Activated CD4-positive, alpha-beta memory T cell treated with anti-CD3 and anti-CD28 coated beads for 36 hours (primary cell): ENCODE results near the gene ADARB2. TPM values are rescaled to one million over a fixed set of nuclear protein-coding genes. Genes with fewer than 3 reads are reported as not detected.
A peak's percentile ranks its signal among the peaks of the same experiment; 100 is the strongest.

Source experiments
- CTCF ChIA-PET: fragments of 350-600 bp; sonication (Branson Sonifier 250); formaldehyde crosslinking; loops from one replicate; lab custom pipeline; 2021; ENCODE audit warnings: antibody characterized with exemption, inconsistent platforms; lab: Charles Lee
- POLR2A ChIA-PET: fragments of 350-600 bp; sonication (Branson Sonifier 250); formaldehyde crosslinking; loops from one replicate; lab custom pipeline; 2021; ENCODE audit warnings: antibody characterized with exemption; lab: Charles Lee
- DNase-seq: peaks from one replicate; pipeline ENCODE4 v3.0.0-alpha.2; 2020
- H3K27ac Mint-ChIP-seq: one replicate; pipeline ENCODE4 v1.8.0; 2021; ENCODE audit warnings: mixed read lengths
- H3K27me3 Mint-ChIP-seq: one replicate; pipeline ENCODE4 v1.8.0; 2021; ENCODE audit warnings: mixed read lengths
- H3K36me3 Mint-ChIP-seq: one replicate; pipeline ENCODE4 v1.8.0; 2021; ENCODE audit warnings: mixed read lengths
- H3K4me1 Mint-ChIP-seq: one replicate; pipeline ENCODE4 v1.8.0; 2021; ENCODE audit warnings: low read depth, mixed read lengths
- H3K4me3 Mint-ChIP-seq: one replicate; pipeline ENCODE4 v1.8.0; 2021; ENCODE audit warnings: mild to moderate bottlenecking, mixed read lengths
- H3K9me3 Mint-ChIP-seq: one replicate; pipeline ENCODE4 v1.8.0; 2021; ENCODE audit warnings: mixed read lengths
- intact Hi-C: fragments of 100-400 bp; cut with micrococcal nuclease; formaldehyde crosslinking; loops from one replicate; pipeline ENCODE4 v1.15.1; 2023
- total RNA-seq, 2 experiments: library from RNA; stranded (reverse); gene quantifications; one replicate each; pipeline ENCODE4 v1.2.3, GENCODE V29; 2021

ADARB2 gene
- total RNA-seq, 2 experiments from 2014 or later = 2.2 TPM

DNA sequence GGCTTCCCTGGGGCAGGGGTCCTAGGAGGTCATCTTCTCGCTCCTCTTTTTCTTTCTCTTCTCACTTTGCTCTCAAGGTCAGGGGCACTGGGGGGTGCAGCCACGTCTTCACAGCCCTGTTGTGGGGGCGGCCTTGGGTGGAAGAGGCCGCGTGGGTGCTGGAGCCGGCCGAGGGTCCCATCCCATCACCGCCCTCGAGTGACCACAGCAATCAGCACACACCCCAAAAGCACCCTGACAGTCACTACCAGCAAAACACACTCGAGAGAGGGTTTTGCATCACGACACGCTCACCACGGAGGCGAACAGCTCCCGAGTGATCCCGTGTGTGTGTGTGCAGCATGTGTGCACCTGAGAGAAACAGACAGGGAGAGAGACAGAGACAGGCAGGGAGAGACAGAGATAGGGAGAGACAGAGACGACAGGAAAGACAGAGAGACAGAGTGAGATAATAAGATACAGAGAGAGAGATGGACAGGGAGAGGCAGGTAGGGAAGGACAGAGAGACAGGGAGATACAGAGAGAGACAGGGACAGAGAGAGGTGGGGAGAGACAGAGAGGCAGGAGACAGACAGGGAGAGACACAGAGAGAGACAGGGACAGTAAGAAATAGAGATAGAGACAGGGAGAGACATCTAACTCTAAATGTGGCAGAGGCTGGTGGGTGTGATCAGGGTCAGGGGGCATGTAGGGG, 580.3 kb downstream of the ADARB2 start:
- H3K9me3 Mint-ChIP-seq = no peaks in the 10 kb centered on the region
- POLR2A ChIA-PET = no interaction called here
- no peak overlapping the region for H3K4me3 Mint-ChIP-seq
- H3K36me3 Mint-ChIP-seq = no peaks in the 10 kb centered on the region
- no peak overlapping the region for H3K27ac Mint-ChIP-seq
- intact Hi-C loops = no loop called here
- no peaks in the 10 kb centered on the region for H3K4me1 Mint-ChIP-seq
- CTCF ChIA-PET = no interaction called here
- H3K27me3 Mint-ChIP-seq = peaks cover 2% of the 10 kb centered on the region
- DNase-seq = no peak

DNA sequence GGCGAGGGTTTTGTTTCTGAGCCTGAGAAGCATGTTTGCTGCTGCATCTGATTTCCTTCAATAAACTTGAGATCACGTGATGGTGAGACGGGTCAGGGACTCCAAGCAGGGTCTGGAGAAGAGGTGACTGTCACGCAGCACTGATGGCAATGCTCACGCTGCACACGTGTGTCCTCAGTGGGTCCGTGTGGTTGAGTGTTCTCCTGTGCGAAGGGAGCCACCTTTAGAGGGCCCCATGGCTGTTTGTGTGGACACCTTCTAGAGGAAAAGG, 580.8 kb downstream of the ADARB2 start:
- H3K27me3 Mint-ChIP-seq = no peaks in the 10 kb centered on the region
- intact Hi-C loops = no loop called here
- no peak overlapping the region for H3K27ac Mint-ChIP-seq
- H3K9me3 Mint-ChIP-seq = no peaks in the 10 kb centered on the region
- no peak for DNase-seq
- H3K4me3 Mint-ChIP-seq = no peak overlapping the region
- H3K36me3 Mint-ChIP-seq = no peaks in the 10 kb centered on the region
- CTCF ChIA-PET = no interaction called here
- H3K4me1 Mint-ChIP-seq = no peaks in the 10 kb centered on the region
- POLR2A ChIA-PET = no interaction called here

DNA sequence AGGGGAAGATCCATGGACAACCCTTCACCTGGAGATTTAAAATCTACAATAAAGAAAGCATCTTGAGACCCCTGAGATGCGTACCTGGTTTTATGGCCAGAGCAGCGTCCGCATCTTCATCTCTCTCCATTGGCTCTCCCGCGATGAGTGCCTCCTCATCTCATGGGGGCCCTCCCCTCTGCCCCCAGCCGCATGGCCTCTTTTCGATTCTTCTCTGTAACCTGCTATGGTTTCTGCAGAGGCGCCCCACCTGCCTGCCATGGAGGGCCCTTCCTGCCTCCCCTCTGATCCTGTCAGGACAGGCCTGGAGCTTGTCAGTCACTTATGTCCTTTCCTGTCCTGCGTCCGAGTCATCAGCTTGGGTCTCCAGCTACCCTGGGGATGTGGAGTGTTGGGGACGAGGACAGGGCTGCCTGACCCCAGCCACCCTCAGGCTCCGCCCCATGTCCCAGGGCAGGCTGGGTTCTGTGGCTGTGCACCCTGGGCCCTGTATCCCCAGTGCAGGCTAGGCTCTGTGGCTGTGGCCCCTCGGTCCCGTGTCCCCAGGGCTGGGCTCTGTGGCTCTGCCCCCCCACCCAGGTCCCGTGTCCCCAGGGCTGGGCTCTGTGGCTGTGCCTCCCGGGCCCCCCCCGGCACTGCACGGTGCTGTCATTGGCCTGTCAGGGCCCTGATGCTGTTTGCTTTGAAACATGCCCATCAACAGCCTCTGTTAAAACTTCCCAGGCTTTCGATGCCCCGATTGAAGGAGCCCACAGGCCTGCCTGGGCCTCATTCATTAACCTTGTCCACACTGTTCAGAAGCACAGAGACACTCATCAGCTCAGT, 581.3 kb downstream of the ADARB2 start:
- no peaks in the 10 kb centered on the region for H3K9me3 Mint-ChIP-seq
- H3K27me3 Mint-ChIP-seq = no peaks in the 10 kb centered on the region
- no peak for DNase-seq
- intact Hi-C loops = no loop called here
- ChIA-PET CTCF (no interaction called here), POLR2A (no interaction called here)
- H3K4me3 Mint-ChIP-seq = no peak overlapping the region
- no peaks in the 10 kb centered on the region for H3K4me1 Mint-ChIP-seq
- H3K27ac Mint-ChIP-seq = no peak overlapping the region
- H3K36me3 Mint-ChIP-seq = no peaks in the 10 kb centered on the region

- H3K27me3 Mint-ChIP-seq = no peaks in the 10 kb centered on the region
- H3K27ac Mint-ChIP-seq = no peak overlapping the region
- intact Hi-C loops = no loop called here
- H3K4me3 Mint-ChIP-seq = no peak overlapping the region
- H3K36me3 Mint-ChIP-seq = no peaks in the 10 kb centered on the region
- H3K4me1 Mint-ChIP-seq = peaks cover 3% of the 10 kb centered on the region
- no peak for DNase-seq
- ChIA-PET POLR2A (no interaction called here), CTCF (interaction anchor here (1.4 kb wide), 1 partner anchor 45 kb away, joined by 4 read pairs; no protein-coding TSS in a partner anchor)
- H3K9me3 Mint-ChIP-seq = no peaks in the 10 kb centered on the region
Observed at GRCh38 chr10:1154531-1155295, 582.6 kb downstream of the ADARB2 start.

DNA sequence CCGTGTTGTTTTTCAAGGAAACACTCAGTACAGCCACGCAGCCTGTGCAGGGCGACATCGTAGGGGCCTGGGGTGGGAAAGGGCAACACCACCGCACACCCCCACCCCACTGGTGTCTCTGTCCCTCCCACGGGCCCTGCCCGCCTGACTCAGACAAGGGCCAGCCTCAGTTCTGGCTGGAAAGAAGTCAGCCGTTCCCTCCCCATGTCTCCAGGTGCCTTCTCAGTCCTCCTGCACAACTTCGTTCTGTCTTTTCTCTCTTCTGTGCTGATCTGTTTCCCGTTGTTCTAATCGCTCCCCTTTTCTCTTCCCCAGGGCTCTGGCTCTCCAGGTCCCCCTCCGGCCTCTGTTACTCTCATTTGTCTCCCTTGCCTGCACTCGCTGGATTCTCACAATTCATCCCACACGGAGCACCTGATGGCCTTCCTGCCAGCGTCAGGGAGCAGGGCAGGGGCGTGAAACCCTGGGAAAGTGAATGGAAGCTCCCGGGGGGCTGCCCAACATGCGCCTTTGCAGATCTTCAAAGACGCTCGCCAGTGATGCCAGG, 583.4 kb downstream of the ADARB2 start:
- H3K36me3 Mint-ChIP-seq = no peaks in the 10 kb centered on the region
- H3K4me3 Mint-ChIP-seq = no peak overlapping the region
- H3K4me1 Mint-ChIP-seq = peaks cover 4% of the 10 kb centered on the region
- H3K9me3 Mint-ChIP-seq = no peaks in the 10 kb centered on the region
- DNase-seq = no peak
- ChIA-PET CTCF (interaction anchor here (1.4 kb wide), 1 partner anchor 44 kb away, joined by 4 read pairs; no protein-coding TSS in a partner anchor), POLR2A (no interaction called here)
- H3K27me3 Mint-ChIP-seq = no peaks in the 10 kb centered on the region
- intact Hi-C loops = no loop called here
- no peak overlapping the region for H3K27ac Mint-ChIP-seq

DNA sequence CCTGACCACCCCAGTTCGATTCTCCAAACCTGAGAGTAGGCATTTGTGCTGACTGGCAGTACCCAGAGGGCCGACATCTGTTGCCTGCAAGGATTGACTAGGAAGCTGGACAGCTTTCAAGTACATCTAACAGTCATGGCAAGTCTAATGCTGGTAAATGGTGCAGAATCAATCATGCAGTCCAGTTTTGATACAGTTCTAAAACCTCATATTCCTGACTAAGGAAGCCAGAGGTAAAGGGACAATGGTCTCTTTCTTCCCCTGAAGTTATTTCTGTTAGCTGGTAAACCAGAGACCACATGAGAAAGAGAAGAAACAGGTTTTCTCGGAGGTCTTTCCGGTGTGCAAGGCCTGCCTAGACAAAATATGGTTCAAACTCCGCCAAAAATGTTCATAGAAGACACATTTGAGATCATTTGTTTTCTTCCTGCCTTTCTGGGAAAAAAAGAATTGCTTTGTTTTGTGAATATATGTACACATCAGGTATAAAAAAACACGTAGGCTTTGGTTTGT, 584.0 kb downstream of the ADARB2 start:
- H3K27me3 Mint-ChIP-seq = no peaks in the 10 kb centered on the region
- H3K4me1 Mint-ChIP-seq = peaks cover 4% of the 10 kb centered on the region
- intact Hi-C loops = no loop called here
- no peaks in the 10 kb centered on the region for H3K36me3 Mint-ChIP-seq
- no peak overlapping the region for H3K27ac Mint-ChIP-seq
- no peak for DNase-seq
- ChIA-PET POLR2A (no interaction called here), CTCF (no interaction called here)
- H3K4me3 Mint-ChIP-seq = no peak overlapping the region
- H3K9me3 Mint-ChIP-seq = no peaks in the 10 kb centered on the region

GRCh38 chr10:1152386-1153250, 584.7 kb downstream of the ADARB2 start:
- intact Hi-C loops = no loop called here
- no peaks in the 10 kb centered on the region for H3K9me3 Mint-ChIP-seq
- ChIA-PET CTCF (no interaction called here), POLR2A (no interaction called here)
- no peak overlapping the region for H3K27ac Mint-ChIP-seq
- peaks cover 4% of the 10 kb centered on the region for H3K4me1 Mint-ChIP-seq
- H3K36me3 Mint-ChIP-seq = no peaks in the 10 kb centered on the region
- DNase-seq = no peak
- H3K27me3 Mint-ChIP-seq = no peaks in the 10 kb centered on the region
- H3K4me3 Mint-ChIP-seq = no peak overlapping the region

DNA sequence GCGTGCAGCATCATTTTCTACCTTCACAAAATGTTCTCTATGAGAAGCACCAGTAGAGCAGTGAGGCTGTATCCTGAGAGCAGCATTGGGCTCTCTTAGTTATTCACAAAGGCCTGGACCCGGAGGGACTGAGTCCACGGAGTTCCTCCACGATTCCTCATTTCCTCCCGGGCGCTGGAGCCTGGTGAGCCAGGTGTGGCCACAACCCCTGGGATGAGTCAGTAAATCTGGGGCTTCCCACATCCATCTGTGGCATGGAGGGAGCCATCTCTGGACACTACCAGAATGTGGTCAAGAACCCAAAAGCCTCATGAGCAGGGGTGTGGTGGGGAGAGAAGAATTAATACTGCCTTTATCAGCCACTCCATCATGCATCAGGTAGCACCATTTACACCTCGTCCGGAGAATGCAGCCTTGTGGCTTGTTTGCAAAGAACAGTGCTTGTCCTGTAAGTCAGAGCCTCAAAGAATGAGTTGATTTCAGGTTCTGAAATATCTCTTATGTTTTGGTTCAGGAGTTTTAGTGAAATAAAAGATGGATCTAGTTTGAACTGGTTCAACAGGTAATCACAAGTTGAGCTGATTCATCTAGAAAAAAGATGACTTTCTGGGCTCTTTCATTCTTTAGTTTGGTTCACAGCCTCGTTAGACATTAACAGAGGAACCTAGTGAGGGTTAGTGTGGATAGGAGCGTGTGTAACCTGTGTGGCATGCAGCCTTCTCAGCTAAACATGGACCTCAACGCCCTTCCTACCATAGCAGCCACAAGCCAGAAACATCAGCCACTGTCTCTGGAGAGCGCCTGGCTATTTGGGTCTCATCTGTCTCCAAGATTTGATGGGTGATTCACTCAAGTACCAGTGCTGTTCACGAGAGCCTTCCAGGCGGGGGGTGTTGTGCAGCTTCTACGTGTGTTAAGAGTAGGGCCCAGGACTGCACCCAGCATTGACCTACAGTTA, 586.0 kb downstream of the ADARB2 start:
- Mint-ChIP-seq H3K27ac (no peak overlapping the region), H3K4me3 (no peak overlapping the region), H3K27me3 (no peaks in the 10 kb centered on the region), H3K36me3 (peaks cover 3% of the 10 kb centered on the region), H3K4me1 (peaks cover 4% of the 10 kb centered on the region), H3K9me3 (peaks cover 4% of the 10 kb centered on the region)
- intact Hi-C loops = no loop called here
- ChIA-PET POLR2A (no interaction called here), CTCF (no interaction called here)
- no peak for DNase-seq

GRCh38 chr10:1150638-1150955, 586.7 kb downstream of the ADARB2 start:
- intact Hi-C loops = no loop called here
- Mint-ChIP-seq H3K4me1 (peaks cover 4% of the 10 kb centered on the region), H3K9me3 (peaks cover 8% of the 10 kb centered on the region), H3K27ac (no peak overlapping the region), H3K36me3 (peaks cover 3% of the 10 kb centered on the region), H3K4me3 (no peak overlapping the region), H3K27me3 (no peaks in the 10 kb centered on the region)
- CTCF ChIA-PET = no interaction called here
- no peak for DNase-seq
- POLR2A ChIA-PET = no interaction called here

- H3K9me3 Mint-ChIP-seq = peaks cover 8% of the 10 kb centered on the region
- no peak overlapping the region for H3K27ac Mint-ChIP-seq
- peak; percentile 19 for DNase-seq
- peaks cover 4% of the 10 kb centered on the region for H3K4me1 Mint-ChIP-seq
- H3K27me3 Mint-ChIP-seq = no peaks in the 10 kb centered on the region
- intact Hi-C loops = no loop called here
- no peak overlapping the region for H3K4me3 Mint-ChIP-seq
- CTCF ChIA-PET = interaction anchor here (1.0 kb wide), 1 partner anchor 40 kb away, joined by 3 read pairs; no protein-coding TSS in a partner anchor
- POLR2A ChIA-PET = no interaction called here
- peaks cover 3% of the 10 kb centered on the region for H3K36me3 Mint-ChIP-seq
Observed at GRCh38 chr10:1149793-1150637, 587.3 kb downstream of the ADARB2 start.
